Mammary epithelial cell (primary cell): ENCODE results near the gene EIF1B.

Source experiments
- CTCF ChIP-seq, 2 donors: IDR thresholded peaks in 1 of 2; conservative IDR thresholded peaks in 1 of 2; 2 replicates each; pipeline ENCODE4 v1.5.1; 2011 to 2012; ENCODE audit warnings: inconsistent platforms in 2 of 2, low read length in 2 of 2, mild to moderate bottlenecking in 2 of 2, control low read depth in 1 of 2, low read depth in 1 of 2; ENCODE audit not compliant: insufficient read depth in 1 of 2; ENCODE audit errors: extremely low read depth in 1 of 2
- EZH2 ChIP-seq: IDR thresholded peaks from 2 replicates; pipeline ENCODE4 v1.6.1; 2012; ENCODE audit warnings: low read length, inconsistent platforms, borderline replicate concordance

DNA sequence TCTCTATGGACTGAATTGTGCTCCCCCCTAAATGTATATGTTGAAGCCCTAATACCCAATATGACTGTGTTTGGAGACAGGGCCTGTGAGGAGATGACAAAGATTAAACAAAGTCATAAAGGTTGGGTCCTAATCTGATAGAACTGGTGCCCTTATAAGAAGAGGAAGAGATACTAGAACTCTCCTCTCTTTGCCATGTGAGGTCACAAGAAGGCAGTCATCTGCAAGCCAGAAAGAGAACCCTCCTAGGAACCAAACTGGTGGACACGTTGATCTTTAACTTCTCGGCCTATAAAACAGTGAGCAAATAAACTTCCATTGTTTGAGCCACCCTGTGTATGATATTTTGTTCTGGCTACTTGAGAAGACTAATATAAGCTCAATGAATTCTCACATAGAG lies 45.9 kb downstream of the EIF1B start:
- TF ChIP-seq CTCF (conservative IDR thresholded peaks at IDR 0.05 in 1 of 2, IDR thresholded peaks at IDR 0.05 in 1 of 2; ENCODE audit: extremely low read depth in 1 of 2, insufficient read depth in 1 of 2, low read depth in 1 of 2, low read length in 2 of 2) = no peak
- TF ChIP-seq EZH2 = no peak
